MG63 (cell line): ENCODE measurements around the gene ST8SIA2. TPM values are rescaled to one million over a fixed set of nuclear protein-coding genes. Genes with fewer than 3 reads are reported as not detected.
A peak's percentile ranks its signal among the peaks of the same experiment; 100 is the strongest.

Source experiments
- DNase-seq: peaks from one replicate; pipeline ENCODE4 v3.0.0-alpha.2; 2020
- H3K27me3 ChIP-seq: fragments of 250-450 bp; sonication (Bioruptor Pico); 2 replicates; pipeline ENCODE4 v1.5.1; 2020; ENCODE audit warnings: mild to moderate bottlenecking, moderate library complexity
- H3K36me3 ChIP-seq: fragments of 250-450 bp; sonication (Bioruptor Pico); 2 replicates; pipeline ENCODE4 v1.5.1; 2020; ENCODE audit warnings: mild to moderate bottlenecking, moderate library complexity
- H3K4me3 ChIP-seq: fragments of 250-450 bp; sonication (Bioruptor Pico); 2 replicates; pipeline ENCODE4 v1.5.1; 2020; ENCODE audit warnings: mild to moderate bottlenecking, moderate library complexity
- H3K9me3 ChIP-seq: fragments of 250-450 bp; sonication (Bioruptor Pico); 2 replicates; pipeline ENCODE4 v1.5.1; 2020; ENCODE audit warnings: mild to moderate bottlenecking, moderate library complexity
- total RNA-seq: library from RNA; depleted of rRNA; stranded (reverse); fragments of >200 nt; shearing (Covaris generic); gene quantifications from 2 replicates; pipeline ENCODE4 v1.2.3, GENCODE V29; 2014; ENCODE audit warnings: low replicate concordance; rRNA removed

Gene ST8SIA2, protein sequence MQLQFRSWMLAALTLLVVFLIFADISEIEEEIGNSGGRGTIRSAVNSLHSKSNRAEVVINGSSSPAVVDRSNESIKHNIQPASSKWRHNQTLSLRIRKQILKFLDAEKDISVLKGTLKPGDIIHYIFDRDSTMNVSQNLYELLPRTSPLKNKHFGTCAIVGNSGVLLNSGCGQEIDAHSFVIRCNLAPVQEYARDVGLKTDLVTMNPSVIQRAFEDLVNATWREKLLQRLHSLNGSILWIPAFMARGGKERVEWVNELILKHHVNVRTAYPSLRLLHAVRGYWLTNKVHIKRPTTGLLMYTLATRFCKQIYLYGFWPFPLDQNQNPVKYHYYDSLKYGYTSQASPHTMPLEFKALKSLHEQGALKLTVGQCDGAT
- total RNA-seq: not detected in 2 replicates

DNA sequence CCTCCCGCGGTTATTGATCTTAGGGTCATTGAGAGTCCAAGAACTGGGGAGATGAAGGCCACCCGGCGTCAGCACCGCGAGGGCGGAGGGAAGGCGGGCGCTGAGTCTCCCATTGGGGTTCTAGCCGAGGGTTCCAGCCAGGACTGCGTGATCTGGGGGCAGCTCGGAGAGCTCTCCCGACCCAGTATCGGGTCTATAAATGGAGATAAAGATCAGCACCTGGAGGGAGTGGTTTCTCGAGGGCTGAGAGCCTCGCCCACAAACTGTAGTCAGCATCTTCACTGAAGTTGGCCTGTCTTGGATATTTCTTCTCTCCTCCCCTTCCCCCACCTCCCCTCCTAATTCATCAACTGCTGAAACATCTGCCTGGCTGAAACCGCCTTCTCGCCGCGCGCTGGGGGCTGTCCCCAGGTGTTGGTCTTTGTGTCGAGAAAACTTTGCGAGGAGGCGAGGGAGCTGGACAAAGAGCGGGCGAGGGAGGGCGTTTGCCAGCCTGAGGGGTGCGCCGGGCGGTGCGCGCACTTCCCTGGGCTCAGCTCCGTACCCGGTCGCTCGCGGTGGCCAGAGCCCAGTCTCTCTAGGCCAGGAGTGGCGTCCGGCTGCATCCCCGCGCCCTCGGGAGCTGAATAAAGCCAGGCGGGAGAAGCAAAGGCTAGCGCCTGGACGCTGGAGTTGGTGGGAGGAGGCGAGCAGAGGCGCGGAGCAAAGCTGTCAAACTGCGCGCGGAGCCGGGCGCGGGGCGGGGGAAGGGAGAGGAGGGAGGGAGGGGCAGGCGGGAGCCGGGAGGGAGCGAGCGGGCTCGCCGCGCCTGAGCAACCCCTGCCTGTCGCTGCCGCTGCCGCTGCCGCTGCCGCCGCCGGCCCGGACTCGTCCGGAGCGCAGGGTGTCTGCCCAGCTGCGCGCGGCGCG is at the start of gene ST8SIA2:
ST8SIA2 (plus strand) TSS at position 811 of the 909 bp plus-strand sequence. CDS start 184 bp downstream, outside the sequence.
- peak within 1 kb of the TSS; percentile 41 for H3K4me3 ChIP-seq
- H3K36me3 ChIP-seq: no peaks in the 10 kb centered on the region
- H3K9me3 ChIP-seq: no peaks in the 10 kb centered on the region
- peaks cover 61% of the 10 kb centered on the region for H3K27me3 ChIP-seq
- DNase-seq: peak; percentile 68

DNA sequence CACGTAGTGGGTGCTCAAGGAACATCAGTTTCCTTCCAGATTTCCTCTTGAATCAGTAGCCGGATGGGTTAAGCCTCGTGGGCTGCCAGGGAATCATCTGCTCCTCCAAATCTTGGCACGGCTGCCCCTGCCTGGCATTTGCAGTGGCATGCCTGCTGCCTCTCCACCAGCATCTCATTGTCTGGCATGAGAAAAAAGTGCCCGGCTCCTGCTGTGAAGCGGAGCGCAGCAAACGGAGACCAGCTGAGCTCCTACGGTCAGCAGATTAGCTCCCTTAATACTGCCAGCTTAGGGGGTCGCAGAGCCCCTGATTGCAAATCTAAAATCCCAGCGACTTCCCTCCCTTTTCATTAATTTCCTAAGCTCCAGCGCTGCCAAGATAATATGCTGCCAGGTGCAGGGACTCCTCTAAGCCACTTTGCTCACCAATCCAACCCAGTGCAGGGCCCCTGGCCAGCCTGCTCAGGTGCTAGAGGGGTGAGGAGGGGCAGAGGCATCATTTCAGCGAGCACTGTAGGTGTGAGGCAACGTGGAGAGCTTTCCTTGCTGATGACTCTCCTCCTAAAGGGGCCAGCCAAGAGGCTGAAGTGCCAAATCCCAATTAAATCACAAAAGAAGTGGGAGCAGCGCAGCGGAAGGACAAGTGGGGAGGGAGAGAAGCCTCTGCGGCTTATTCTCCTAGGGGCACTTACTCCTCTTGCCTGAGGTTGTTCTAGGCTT is 49.6 kb upstream of the ST8SIA2 start:
- no peak overlapping the region for H3K4me3 ChIP-seq
- peaks cover 12% of the 10 kb centered on the region; the same call in 1 of the 2 replicates for H3K27me3 ChIP-seq
- peak; percentile 82 for DNase-seq
- H3K9me3 ChIP-seq: no peaks in the 10 kb centered on the region
- H3K36me3 ChIP-seq: no peaks in the 10 kb centered on the region

DNA sequence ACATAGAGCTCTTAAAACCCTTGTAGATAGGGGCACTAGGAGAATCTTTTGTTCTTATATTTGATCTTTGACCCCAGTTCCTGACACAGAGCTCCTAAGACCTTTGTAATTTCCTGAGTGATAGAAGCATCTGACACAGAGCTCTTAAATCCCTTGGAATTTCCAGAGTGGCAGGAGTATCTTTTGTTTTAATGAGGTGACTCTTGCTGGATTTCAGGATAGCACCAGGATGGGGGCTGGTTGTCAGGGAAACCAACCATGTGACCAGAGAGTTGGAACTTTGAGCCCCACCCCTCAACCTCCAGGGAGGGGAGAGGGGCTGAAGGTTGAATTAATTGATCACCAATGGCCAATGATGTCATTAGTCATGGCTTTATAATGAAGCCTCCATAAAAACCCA is 47.6 kb upstream of the ST8SIA2 start:
- Histone ChIP-seq H3K4me3 (no peak overlapping the region), H3K27me3 (peaks cover 15% of the 10 kb centered on the region; the same call in 1 of the 2 replicates), H3K36me3 (no peaks in the 10 kb centered on the region), H3K9me3 (no peaks in the 10 kb centered on the region)
- no peak for DNase-seq

DNA sequence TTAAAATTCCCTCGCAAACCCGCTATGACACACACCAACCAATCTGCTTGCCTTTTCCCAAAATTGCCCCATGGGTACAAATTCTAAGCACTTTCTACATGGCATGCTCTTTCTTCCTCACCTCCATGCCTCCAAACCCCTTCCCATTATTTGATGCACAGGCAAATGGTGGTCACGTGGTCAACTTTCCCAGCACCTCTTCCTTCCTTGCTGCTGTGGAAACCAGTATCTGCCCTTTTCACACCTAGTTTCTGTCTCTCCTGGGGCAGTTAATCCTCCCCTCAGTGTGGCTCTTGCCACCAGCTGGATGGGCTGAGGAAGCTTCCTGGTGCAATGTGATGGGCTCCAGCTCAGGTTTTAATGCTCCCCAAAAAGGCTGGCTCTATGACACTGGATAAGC is 38.4 kb upstream of the ST8SIA2 start:
- no peak for DNase-seq
- Histone ChIP-seq H3K36me3 (no peaks in the 10 kb centered on the region), H3K9me3 (no peaks in the 10 kb centered on the region), H3K27me3 (no peaks in the 10 kb centered on the region; the same call in 1 of the 2 replicates), H3K4me3 (no peak overlapping the region)

DNA sequence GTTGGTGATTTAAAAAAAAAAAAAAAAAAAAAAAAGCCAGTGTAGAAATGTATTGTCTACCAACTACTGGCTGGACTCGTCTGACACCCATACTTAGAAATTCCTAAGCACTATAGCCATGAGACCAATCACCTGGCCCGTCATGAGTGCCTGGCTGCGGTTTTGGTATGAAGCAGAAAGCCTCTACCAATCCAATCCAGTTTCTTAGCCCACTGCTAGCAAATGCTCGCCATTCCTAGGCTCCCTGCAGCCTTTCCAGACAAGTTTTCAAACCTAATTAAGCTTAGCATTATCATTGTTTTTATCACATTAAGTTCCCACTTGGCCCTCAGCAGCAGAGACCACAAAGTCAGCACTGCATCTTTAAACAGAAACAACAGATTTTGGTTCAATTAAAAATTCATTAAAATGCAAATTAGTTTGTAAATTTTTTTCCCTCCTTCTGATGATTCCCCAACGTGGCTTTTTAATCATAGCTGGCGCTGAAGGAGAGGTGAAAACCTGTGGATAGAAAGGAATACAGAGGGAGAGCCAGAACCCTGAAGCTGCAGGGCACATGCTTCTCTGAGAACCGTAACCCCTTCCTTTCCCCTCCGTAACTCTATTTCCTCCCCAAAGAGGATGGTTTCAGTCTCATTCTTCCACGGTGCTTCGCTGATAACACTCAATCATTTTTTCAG is 32.2 kb upstream of the ST8SIA2 start:
- Histone ChIP-seq H3K27me3 (no peaks in the 10 kb centered on the region), H3K36me3 (no peaks in the 10 kb centered on the region), H3K4me3 (no peak overlapping the region), H3K9me3 (peaks cover 3% of the 10 kb centered on the region; the same call in 1 of the 2 replicates)
- DNase-seq: no peak

DNA sequence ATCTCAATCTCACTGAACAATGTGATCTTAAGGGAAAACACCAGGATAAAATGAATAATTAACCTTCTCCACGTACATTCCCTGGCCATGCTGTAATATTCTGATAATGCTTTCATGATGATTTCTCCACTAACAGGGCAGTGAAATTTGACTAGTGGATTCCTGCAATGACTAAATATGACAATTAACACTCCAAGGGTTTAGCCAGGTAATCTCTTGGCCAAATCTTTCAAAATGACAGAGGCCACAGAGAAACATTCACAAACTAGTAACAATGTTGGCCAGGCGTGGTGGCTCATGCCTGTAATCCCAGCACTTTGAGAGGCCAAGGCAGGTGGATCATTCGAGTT is 31.7 kb upstream of the ST8SIA2 start:
- no peaks in the 10 kb centered on the region for H3K27me3 ChIP-seq
- DNase-seq: no peak
- peaks cover 7% of the 10 kb centered on the region; the same call in 1 of the 2 replicates for H3K9me3 ChIP-seq
- H3K36me3 ChIP-seq: no peaks in the 10 kb centered on the region
- no peak overlapping the region for H3K4me3 ChIP-seq

DNA sequence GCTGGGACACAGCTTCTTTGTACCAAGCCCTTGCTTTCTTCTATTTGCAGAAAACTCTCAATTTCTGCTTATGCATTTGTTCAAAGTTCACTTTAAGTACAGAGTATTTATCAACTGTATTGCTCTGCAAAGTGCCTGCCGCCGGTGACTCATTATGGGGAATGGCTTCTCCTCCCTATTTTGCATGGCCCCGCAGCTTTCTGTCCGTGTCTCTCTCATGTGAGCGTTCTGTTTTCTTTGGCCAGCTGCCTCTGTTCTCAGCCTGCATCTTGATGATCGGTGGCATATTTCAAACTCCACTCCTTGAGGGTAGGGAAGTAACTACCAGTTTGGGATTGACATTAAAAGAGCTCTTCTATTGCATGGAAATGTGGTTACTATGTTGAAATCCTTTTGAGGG is 28.6 kb upstream of the ST8SIA2 start:
- Histone ChIP-seq H3K9me3 (peaks cover 14% of the 10 kb centered on the region; the same call in 1 of the 2 replicates), H3K27me3 (no peaks in the 10 kb centered on the region), H3K36me3 (no peaks in the 10 kb centered on the region), H3K4me3 (no peak overlapping the region)
- DNase-seq: peak; percentile 78

DNA sequence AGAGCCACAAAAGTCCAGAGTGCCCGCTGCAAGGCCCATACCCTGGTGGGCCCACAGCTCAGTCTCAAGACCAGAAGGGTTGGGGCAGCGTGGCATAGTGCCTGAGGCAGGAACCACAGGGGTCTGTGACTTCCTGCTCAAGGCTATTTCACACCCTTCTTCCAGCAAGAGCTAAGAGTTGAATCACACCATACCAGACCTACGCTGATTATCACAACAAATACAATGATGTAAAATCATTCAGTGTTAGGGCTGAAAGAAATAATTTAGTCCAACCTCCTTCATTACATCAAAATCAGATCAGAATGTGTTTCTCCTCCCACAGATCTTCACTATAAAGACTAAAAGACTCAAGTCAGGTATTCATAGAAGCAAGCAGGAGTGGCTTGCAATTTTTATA is 27.8 kb upstream of the ST8SIA2 start:
- H3K36me3 ChIP-seq: no peaks in the 10 kb centered on the region
- H3K4me3 ChIP-seq: no peak overlapping the region
- H3K9me3 ChIP-seq: peaks cover 14% of the 10 kb centered on the region; the same call in 1 of the 2 replicates
- H3K27me3 ChIP-seq: no peaks in the 10 kb centered on the region
- DNase-seq: peak; percentile 18

DNA sequence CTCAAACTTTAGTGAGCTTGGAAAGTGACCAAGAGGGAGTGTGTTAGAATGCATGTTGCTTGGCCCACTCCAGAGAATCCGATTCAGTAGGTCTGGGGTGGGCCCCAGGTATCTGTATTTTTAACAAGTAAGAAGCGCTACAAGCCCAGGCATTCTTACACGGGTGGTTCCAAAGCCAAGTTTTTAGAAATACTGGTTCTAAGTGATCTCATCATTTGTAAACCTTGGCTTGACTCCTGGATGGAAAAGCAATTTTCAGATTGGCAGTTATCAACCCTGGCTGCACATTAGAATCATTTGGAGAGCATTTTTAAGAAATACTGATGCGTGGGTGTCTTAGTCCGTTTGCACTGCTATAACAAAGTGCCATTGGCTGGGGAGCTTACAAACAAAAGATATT is 27.3 kb upstream of the ST8SIA2 start:
- Histone ChIP-seq H3K9me3 (peaks cover 14% of the 10 kb centered on the region; the same call in 1 of the 2 replicates), H3K4me3 (no peak overlapping the region), H3K36me3 (no peaks in the 10 kb centered on the region), H3K27me3 (no peaks in the 10 kb centered on the region)
- DNase-seq: peak; percentile 30

DNA sequence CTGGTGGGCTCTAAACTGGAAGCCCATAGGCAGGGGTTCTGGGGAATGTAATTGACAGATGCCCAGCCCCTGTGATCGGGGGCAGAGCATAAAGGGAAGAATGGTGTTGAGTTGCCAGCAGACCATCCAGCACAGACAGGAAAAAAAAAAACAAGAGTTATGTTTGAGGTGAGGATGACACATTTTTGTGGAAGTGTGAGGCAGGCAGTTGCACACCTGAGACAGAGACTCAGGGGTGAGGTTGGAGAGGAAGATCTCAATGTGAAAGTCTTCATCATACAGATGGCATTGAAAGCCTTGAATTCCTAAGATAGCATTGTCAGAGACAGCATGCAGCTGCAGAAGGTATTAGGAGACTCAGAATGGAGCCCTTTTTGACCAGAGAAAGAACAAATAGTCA is 18.6 kb upstream of the ST8SIA2 start:
- Histone ChIP-seq H3K36me3 (no peaks in the 10 kb centered on the region), H3K4me3 (no peak overlapping the region), H3K9me3 (no peaks in the 10 kb centered on the region; the same call in 1 of the 2 replicates), H3K27me3 (no peaks in the 10 kb centered on the region)
- no peak for DNase-seq

DNA sequence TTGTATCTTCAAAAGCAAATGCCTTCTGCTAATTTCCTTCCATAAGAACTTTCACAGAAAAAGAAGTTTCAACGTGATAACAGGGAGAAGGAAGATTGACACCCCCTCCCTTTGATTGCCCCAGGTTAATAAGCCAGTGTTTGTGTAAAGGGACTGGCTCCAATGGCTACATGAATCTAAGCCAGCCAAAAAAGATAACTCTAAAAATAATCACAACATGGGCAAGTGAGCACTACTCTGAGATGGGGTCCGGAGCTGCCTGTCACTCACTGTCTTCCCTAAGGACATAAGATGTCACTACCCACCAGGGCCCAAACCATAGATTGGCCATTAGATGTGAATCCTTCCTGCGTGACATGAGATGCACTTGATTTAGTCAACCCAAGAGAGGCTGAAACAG is 17.6 kb upstream of the ST8SIA2 start:
- Histone ChIP-seq H3K36me3 (no peaks in the 10 kb centered on the region), H3K9me3 (no peaks in the 10 kb centered on the region; the same call in 1 of the 2 replicates), H3K27me3 (no peaks in the 10 kb centered on the region), H3K4me3 (no peak overlapping the region)
- no peak for DNase-seq

DNA sequence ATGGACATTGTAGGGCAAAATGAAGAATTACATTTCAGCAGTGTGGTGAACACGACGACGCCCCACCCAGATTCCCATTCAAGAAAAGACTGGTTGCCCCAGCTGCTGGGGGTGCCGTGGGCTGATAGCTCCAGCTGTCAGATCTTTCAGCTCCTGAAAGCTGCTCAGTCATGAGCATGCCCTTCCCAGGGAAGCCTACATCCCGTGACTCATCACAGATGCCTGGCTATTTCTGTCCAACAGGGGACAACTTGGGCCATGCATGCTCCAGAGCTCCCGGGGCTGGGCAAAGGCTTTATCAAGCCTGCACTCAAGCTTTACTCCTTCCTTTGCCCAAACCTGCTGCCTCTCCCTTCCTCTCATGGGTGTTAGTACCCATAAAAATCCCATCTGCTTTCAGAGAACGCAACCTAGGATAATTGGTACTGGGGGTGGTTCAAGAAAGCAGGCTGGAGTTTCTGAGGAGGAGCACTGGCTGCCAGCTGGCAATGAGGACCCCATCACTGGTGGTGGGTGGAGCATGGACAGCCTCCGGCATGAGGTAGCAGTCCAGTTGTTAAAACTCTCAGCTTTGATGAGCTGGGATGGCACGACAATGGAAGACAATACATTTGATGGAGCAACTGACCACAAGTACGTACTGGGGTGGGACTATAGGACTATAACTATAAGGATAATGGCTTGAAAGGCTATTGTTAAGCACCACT is 16.4 kb upstream of the ST8SIA2 start:
- Histone ChIP-seq H3K36me3 (no peaks in the 10 kb centered on the region), H3K4me3 (no peak overlapping the region), H3K27me3 (no peaks in the 10 kb centered on the region), H3K9me3 (no peaks in the 10 kb centered on the region; the same call in 1 of the 2 replicates)
- peak; percentile 55 for DNase-seq

DNA sequence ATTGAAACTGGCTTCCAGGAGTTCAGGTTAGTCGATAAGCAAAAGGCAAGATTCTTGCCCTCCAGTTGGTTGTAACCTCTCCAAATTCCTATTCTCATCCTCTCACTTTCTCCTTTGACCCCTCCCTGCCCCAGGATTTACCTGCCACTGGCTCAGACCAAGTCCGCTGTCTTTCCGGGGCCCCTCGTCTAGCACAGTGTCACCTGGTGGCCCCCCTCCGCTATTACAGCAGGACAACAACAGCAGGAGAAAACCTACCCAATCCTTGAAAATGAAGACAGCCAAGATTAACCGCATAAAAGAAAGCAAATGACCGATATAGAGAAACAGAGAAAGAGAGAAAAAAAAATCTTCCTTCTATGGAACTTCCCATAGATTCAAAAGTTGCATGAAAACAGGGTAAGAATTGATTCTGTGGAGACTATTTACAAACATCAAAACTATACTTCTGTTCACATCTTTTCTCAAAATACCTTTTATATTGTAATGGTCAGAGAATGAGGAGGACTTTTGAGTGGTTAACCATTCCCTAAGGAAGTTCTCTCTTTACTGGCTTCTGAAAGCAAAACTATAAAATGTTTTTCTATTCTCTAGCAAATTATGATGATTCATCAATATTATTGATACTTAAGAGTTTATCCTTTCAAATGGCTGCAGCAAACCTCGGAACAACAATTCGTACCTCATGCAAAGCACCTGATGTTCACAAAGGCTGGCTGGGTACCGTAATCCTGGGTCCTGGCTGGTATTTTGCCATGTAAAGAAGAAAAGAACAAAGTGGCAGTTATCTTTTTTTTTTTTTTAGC is 10.0 kb upstream of the ST8SIA2 start:
- DNase-seq: no peak
- no peaks in the 10 kb centered on the region for H3K36me3 ChIP-seq
- no peak overlapping the region for H3K4me3 ChIP-seq
- peaks cover 19% of the 10 kb centered on the region for H3K27me3 ChIP-seq
- no peaks in the 10 kb centered on the region for H3K9me3 ChIP-seq

DNA sequence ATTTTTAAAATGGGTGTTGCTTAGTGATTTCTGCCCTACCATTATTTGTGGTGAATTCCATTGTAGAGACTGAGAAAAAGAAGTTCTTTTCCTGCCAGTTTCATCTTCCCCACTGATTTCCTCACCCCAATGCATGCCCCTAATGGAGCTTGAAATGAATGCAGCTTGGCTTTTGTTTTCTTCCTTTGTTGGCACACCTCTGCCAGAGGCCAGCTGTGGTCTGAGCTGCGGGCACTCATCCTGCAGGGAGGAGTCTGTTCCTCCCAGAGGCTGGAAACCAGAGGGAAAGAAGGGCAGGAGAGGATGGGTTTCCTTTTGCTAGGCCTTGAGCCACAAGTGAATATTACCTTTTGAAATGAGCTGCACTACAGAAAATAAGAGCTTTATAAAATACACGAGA is 9.3 kb upstream of the ST8SIA2 start:
- peak; percentile 66 for DNase-seq
- Histone ChIP-seq H3K9me3 (no peaks in the 10 kb centered on the region), H3K36me3 (no peaks in the 10 kb centered on the region), H3K4me3 (no peak overlapping the region), H3K27me3 (peaks cover 24% of the 10 kb centered on the region)

DNA sequence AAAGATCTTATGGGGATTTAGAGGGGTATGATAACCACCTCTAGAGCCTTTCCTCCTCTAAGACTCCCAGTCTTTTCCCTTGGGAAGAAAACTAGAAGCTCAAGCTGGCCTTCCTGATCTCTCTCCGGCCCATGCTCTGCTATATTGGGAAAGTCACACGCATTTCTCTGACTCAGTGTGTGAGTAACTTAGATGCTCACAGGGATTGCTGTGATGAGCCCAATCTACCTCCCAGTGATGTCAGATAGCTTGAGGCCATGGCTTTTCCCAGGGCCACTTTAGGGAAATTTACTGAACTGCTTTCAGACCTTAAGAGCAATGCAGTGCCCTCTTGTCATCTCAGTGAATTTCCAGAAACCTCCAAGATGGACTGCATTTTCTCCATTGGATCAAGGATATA is 8.6 kb upstream of the ST8SIA2 start:
- DNase-seq: peak; percentile 60
- peaks cover 27% of the 10 kb centered on the region for H3K27me3 ChIP-seq

More for the DNA sequence above, 8.6 kb upstream of the ST8SIA2 start:
- Histone ChIP-seq H3K36me3 (no peaks in the 10 kb centered on the region), H3K9me3 (no peaks in the 10 kb centered on the region), H3K4me3 (no peak overlapping the region)
